ENCODE results near the gene HIC2.
"Not testable (repeated sequence)": the region's sequence is repeated elsewhere in the genome, so short reads cannot be mapped to it uniquely, and the experiment has no call there.

The HIC2 gene

GRCh38 chr22:21450858-21451353, 33.7 kb downstream of the HIC2 start:
- DNase-seq (ENCODE audit: low read depth, low spot score), result no peak

- DNase-seq (ENCODE audit: low read depth, low spot score), result no peak
Observed at GRCh38 chr22:21451545-21452520, 34.7 kb downstream of the HIC2 start.

- DNase-seq (ENCODE audit: low read depth, low spot score), result not testable (repeated sequence)
Observed at GRCh38 chr22:21452666-21453065, 35.5 kb downstream of the HIC2 start.

- not testable (repeated sequence) for DNase-seq (ENCODE audit: low read depth, low spot score)
Observed at GRCh38 chr22:21454998-21455333, 37.8 kb downstream of the HIC2 start.

GRCh38 chr22:21455334-21456089, 38.3 kb downstream of the HIC2 start:
- no peak for DNase-seq (ENCODE audit: low read depth, low spot score)

- no peak for DNase-seq (ENCODE audit: low read depth, low spot score)
Observed at GRCh38 chr22:21457023-21457787, 40.0 kb downstream of the HIC2 start.

- DNase-seq (ENCODE audit: low read depth, low spot score), result not testable (repeated sequence)
Observed at GRCh38 chr22:21462672-21463071, 45.5 kb downstream of the HIC2 start.

- DNase-seq (ENCODE audit: low read depth, low spot score), result not testable (repeated sequence)
Observed at GRCh38 chr22:21467337-21468193, 50.4 kb downstream of the HIC2 start, which contains the start of gene TMEM191C. TSS of gene TMEM191C (plus strand) at chr22:21467387. CDS start at chr22:21467460, 73 bp downstream.

GRCh38 chr22:21468194-21469096, 51.3 kb downstream of the HIC2 start:
- peak; percentile 85 for DNase-seq (ENCODE audit: low read depth, low spot score)

- DNase-seq (ENCODE audit: low read depth, low spot score), result not testable (repeated sequence)
Observed at GRCh38 chr22:21469097-21469994, 52.2 kb downstream of the HIC2 start.

- not testable (repeated sequence) for DNase-seq (ENCODE audit: low read depth, low spot score)
Observed at GRCh38 chr22:21472984-21473383, 55.8 kb downstream of the HIC2 start.

- not testable (repeated sequence) for DNase-seq (ENCODE audit: low read depth, low spot score)
Observed at GRCh38 chr22:21473664-21474063, 56.5 kb downstream of the HIC2 start.

GRCh38 chr22:21484039-21484438, 66.9 kb downstream of the HIC2 start:
- not testable (repeated sequence) for DNase-seq (ENCODE audit: low read depth, low spot score)

GRCh38 chr22:21487723-21488122, 70.6 kb downstream of the HIC2 start:
- DNase-seq (ENCODE audit: low read depth, low spot score), result not testable (repeated sequence)

- not testable (repeated sequence) for DNase-seq (ENCODE audit: low read depth, low spot score)
Observed at GRCh38 chr22:21489149-21489680, 72.0 kb downstream of the HIC2 start.

GRCh38 chr22:21490556-21490955, 73.4 kb downstream of the HIC2 start:
- not testable (repeated sequence) for DNase-seq (ENCODE audit: low read depth, low spot score)

- DNase-seq (ENCODE audit: low read depth, low spot score), result not testable (repeated sequence)
Observed at GRCh38 chr22:21492271-21492670, 75.1 kb downstream of the HIC2 start.
